MM.1S (cell line): ENCODE results near the gene CHAMP1.

Source experiments
- DNase-seq: peaks from one replicate; pipeline ENCODE4 v3.0.0-alpha.2; 2015
- H2AFZ ChIP-seq: fragments of 300-600 bp; sonication (generic); 2 replicates; pipeline ENCODE4 v1.6.0; 2016; ENCODE audit warnings: antibody characterized with exemption, low read length
- H3F3A ChIP-seq: fragments of 300-600 bp; sonication (generic); 2 replicates; pipeline ENCODE4 v1.6.1; 2016; ENCODE audit warnings: mild to moderate bottlenecking, antibody characterized with exemption, low read length, moderate library complexity, mixed read lengths; ENCODE audit not compliant: insufficient read depth
- H3K27ac ChIP-seq: fragments of 300-600 bp; sonication (generic); 2 replicates; pipeline ENCODE4 v1.5.1; 2016; ENCODE audit warnings: mild to moderate bottlenecking, low read length
- H3K27me3 ChIP-seq: fragments of 300-600 bp; sonication (generic); replicated peaks from 2 replicates; pipeline ENCODE4 v1.6.0; 2016; ENCODE audit warnings: low read length; ENCODE audit not compliant: insufficient read depth
- H3K36me3 ChIP-seq: fragments of 300-600 bp; sonication (generic); replicated peaks from 2 replicates; pipeline ENCODE4 v1.6.1; 2016; ENCODE audit warnings: mild to moderate bottlenecking, low read length, mixed read lengths; ENCODE audit not compliant: insufficient read depth
- H3K4me1 ChIP-seq: fragments of 300-600 bp; sonication (generic); 2 replicates; pipeline ENCODE4 v1.6.1; 2016; ENCODE audit warnings: low read length, mixed read lengths
- H3K4me2 ChIP-seq: fragments of 300-600 bp; sonication (generic); 2 replicates; pipeline ENCODE4 v1.6.0; 2016; ENCODE audit warnings: low read depth, low read length
- H3K4me3 ChIP-seq: fragments of 300-600 bp; sonication (generic); 2 replicates; pipeline ENCODE4 v1.5.1; 2016; ENCODE audit warnings: low read length, mixed read lengths
- H3K79me2 ChIP-seq: fragments of 300-600 bp; sonication (generic); 2 replicates; pipeline ENCODE4 v1.6.1; 2016; ENCODE audit warnings: mixed run types, low read length, mixed read lengths
- H3K9ac ChIP-seq: fragments of 300-600 bp; sonication (generic); 2 replicates; pipeline ENCODE4 v1.6.1; 2016; ENCODE audit warnings: low read length, mixed read lengths
- H3K9me2 ChIP-seq: fragments of 300-600 bp; sonication (generic); replicated peaks from 2 replicates; pipeline ENCODE4 v1.6.1; 2016; ENCODE audit warnings: mild to moderate bottlenecking, low read length, mixed read lengths; ENCODE audit not compliant: insufficient read depth
- H3K9me3 ChIP-seq: fragments of 300-600 bp; sonication (generic); replicated peaks from 2 replicates; pipeline ENCODE4 v1.6.1; 2016; ENCODE audit warnings: mild to moderate bottlenecking, low read length, mixed read lengths; ENCODE audit not compliant: insufficient read depth
- H4K20me1 ChIP-seq: fragments of 300-600 bp; sonication (generic); 2 replicates; pipeline ENCODE4 v1.6.1; 2016; ENCODE audit warnings: mild to moderate bottlenecking, low read length, moderate library complexity, mixed read lengths; ENCODE audit not compliant: insufficient read depth
- EZH2 ChIP-seq: fragments of 300-600 bp; sonication (generic); optimal IDR thresholded peaks from 2 replicates; pipeline ENCODE3; 2017; ENCODE audit warnings: low read depth, mild to moderate bottlenecking, antibody characterized with exemption, low read length, mixed read lengths
- EZH2phosphoT487 ChIP-seq: fragments of 300-600 bp; sonication (generic); IDR thresholded peaks from 2 replicates; pipeline ENCODE4 v1.6.1; 2018; ENCODE audit warnings: antibody characterized with exemption, low read length
- TF ChIP-seq, protein P1 (sequence below): fragments of 300-600 bp; sonication (generic); IDR thresholded peaks from 2 replicates; pipeline ENCODE4 v1.5.1; 2016; ENCODE audit warnings: antibody characterized with exemption, low read length, mixed read lengths

Gene CHAMP1

GRCh38 chr13:114319441-114319913 lies 5.2 kb downstream of the CHAMP1 start:
- Histone ChIP-seq H2AFZ (no peak overlapping the region), H3K4me3 (no peak overlapping the region), H3K4me1 (peaks cover 8% of the 10 kb centered on the region; the same call in 1 of the 2 replicates), H3K79me2 (peaks cover 74% of the 10 kb centered on the region), H3F3A (peaks cover 6% of the 10 kb centered on the region), H3K9ac (no peak overlapping the region), H3K9me2 (no peaks in the 10 kb centered on the region), H3K36me3 (peaks cover 6% of the 10 kb centered on the region; the same call in 1 of the 2 replicates), H4K20me1 (peaks cover 8% of the 10 kb centered on the region; the same call in 1 of the 2 replicates), H3K4me2 (no peak overlapping the region), H3K9me3 (no peaks in the 10 kb centered on the region), H3K27ac (no peak overlapping the region), H3K27me3 (no peaks in the 10 kb centered on the region)
- no peak for DNase-seq
- TF ChIP-seq, protein P1, sequence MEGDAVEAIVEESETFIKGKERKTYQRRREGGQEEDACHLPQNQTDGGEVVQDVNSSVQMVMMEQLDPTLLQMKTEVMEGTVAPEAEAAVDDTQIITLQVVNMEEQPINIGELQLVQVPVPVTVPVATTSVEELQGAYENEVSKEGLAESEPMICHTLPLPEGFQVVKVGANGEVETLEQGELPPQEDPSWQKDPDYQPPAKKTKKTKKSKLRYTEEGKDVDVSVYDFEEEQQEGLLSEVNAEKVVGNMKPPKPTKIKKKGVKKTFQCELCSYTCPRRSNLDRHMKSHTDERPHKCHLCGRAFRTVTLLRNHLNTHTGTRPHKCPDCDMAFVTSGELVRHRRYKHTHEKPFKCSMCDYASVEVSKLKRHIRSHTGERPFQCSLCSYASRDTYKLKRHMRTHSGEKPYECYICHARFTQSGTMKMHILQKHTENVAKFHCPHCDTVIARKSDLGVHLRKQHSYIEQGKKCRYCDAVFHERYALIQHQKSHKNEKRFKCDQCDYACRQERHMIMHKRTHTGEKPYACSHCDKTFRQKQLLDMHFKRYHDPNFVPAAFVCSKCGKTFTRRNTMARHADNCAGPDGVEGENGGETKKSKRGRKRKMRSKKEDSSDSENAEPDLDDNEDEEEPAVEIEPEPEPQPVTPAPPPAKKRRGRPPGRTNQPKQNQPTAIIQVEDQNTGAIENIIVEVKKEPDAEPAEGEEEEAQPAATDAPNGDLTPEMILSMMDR, result no peak
- TF ChIP-seq EZH2, result no peak
- no peak for TF ChIP-seq EZH2phosphoT487

- no peak for TF ChIP-seq EZH2
- TF ChIP-seq, protein P1, result no peak
- TF ChIP-seq EZH2phosphoT487, result no peak
- no peaks in the 10 kb centered on the region for H3K9me3 ChIP-seq
- peaks cover 6% of the 10 kb centered on the region; the same call in 1 of the 2 replicates for H3K4me1 ChIP-seq
- H3K4me2 ChIP-seq, result no peak overlapping the region
- no peaks in the 10 kb centered on the region for H3K27me3 ChIP-seq
- peaks cover 8% of the 10 kb centered on the region; the same call in 1 of the 2 replicates for H4K20me1 ChIP-seq
- H3K27ac ChIP-seq, result no peak overlapping the region
- H3K79me2 ChIP-seq, result peaks cover 77% of the 10 kb centered on the region
- no peaks in the 10 kb centered on the region for H3K9me2 ChIP-seq
- no peak overlapping the region for H3K4me3 ChIP-seq
- H3K9ac ChIP-seq, result no peak overlapping the region
- no peak overlapping the region for H2AFZ ChIP-seq
- H3F3A ChIP-seq, result peaks cover 2% of the 10 kb centered on the region
- DNase-seq, result no peak
- peaks cover 6% of the 10 kb centered on the region; the same call in 1 of the 2 replicates for H3K36me3 ChIP-seq
Observed at GRCh38 chr13:114320065-114320464, 5.8 kb downstream of the CHAMP1 start.

DNA sequence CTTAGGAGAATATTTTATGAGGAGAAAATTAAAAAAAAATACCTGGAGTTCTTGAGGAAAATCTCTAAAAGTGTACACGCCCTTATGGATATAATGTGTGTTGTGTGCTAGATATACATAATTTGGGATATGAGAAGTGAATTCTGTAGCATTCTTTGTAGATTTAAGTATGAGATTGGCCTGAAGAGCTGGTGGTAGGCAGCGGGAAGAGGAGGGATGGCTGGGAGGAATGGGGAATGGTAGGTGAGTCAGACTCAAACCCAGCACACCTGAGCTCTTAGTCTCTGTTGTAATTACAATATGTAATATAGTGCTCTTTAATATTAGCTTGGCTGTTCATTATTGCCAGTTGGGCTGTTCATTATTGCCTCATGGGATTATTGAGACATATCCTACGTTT lies 7.0 kb downstream of the CHAMP1 start:
- Histone ChIP-seq H3K4me1 (no peaks in the 10 kb centered on the region), H3K79me2 (peaks cover 68% of the 10 kb centered on the region), H3K27me3 (no peaks in the 10 kb centered on the region), H4K20me1 (peaks cover 8% of the 10 kb centered on the region; the same call in 1 of the 2 replicates), H3F3A (no peaks in the 10 kb centered on the region), H3K9me2 (no peaks in the 10 kb centered on the region), H3K9me3 (no peaks in the 10 kb centered on the region), H3K36me3 (peaks cover 6% of the 10 kb centered on the region; the same call in 1 of the 2 replicates), H3K9ac (no peak overlapping the region), H3K4me3 (no peak overlapping the region), H3K27ac (no peak overlapping the region), H2AFZ (no peak overlapping the region), H3K4me2 (no peak overlapping the region)
- TF ChIP-seq, protein P1, result no peak
- TF ChIP-seq EZH2 (no peak), EZH2phosphoT487 (no peak)
- no peak for DNase-seq
